ENCODE measurements around the gene RBM28.

The RBM28 gene

GRCh38 chr7:128360359-128360678 is 16.6 kb upstream of the RBM28 start:
- H3K27me3 Mint-ChIP-seq: peaks cover 20% of the 10 kb centered on the region
- H3K9me3 Mint-ChIP-seq: no peaks in the 10 kb centered on the region
- H3K4me3 Mint-ChIP-seq: no peak overlapping the region
- no peak overlapping the region for H3K27ac Mint-ChIP-seq
- H3K36me3 Mint-ChIP-seq: no peaks in the 10 kb centered on the region
- H3K4me1 Mint-ChIP-seq: peaks cover 23% of the 10 kb centered on the region

- Mint-ChIP-seq H3K27ac (no peak overlapping the region), H3K4me3 (peak overlapping the region; percentile 44), H3K9me3 (no peaks in the 10 kb centered on the region), H3K27me3 (peaks cover 18% of the 10 kb centered on the region), H3K36me3 (no peaks in the 10 kb centered on the region), H3K4me1 (peaks cover 23% of the 10 kb centered on the region)
These were observed 16.2 kb upstream of the RBM28 start for GRCh38 chr7:128359939-128360338.

- Mint-ChIP-seq H3K9me3 (no peaks in the 10 kb centered on the region), H3K4me1 (peaks cover 23% of the 10 kb centered on the region), H3K36me3 (no peaks in the 10 kb centered on the region), H3K4me3 (peak overlapping the region; percentile 44), H3K27me3 (peaks cover 14% of the 10 kb centered on the region), H3K27ac (no peak overlapping the region)
These were observed 15.6 kb upstream of the RBM28 start for GRCh38 chr7:128359336-128359735.

GRCh38 chr7:128358233-128358632 is 14.5 kb upstream of the RBM28 start:
- no peaks in the 10 kb centered on the region for H3K9me3 Mint-ChIP-seq
- no peak overlapping the region for H3K4me3 Mint-ChIP-seq
- no peaks in the 10 kb centered on the region for H3K36me3 Mint-ChIP-seq
- no peak overlapping the region for H3K27ac Mint-ChIP-seq
- H3K4me1 Mint-ChIP-seq: peaks cover 25% of the 10 kb centered on the region
- peaks cover 14% of the 10 kb centered on the region for H3K27me3 Mint-ChIP-seq

- Mint-ChIP-seq H3K4me3 (no peak overlapping the region), H3K4me1 (peaks cover 20% of the 10 kb centered on the region), H3K27me3 (peaks cover 19% of the 10 kb centered on the region), H3K27ac (no peak overlapping the region), H3K9me3 (no peaks in the 10 kb centered on the region), H3K36me3 (no peaks in the 10 kb centered on the region)
These were observed 13.5 kb upstream of the RBM28 start for GRCh38 chr7:128357217-128357613.

GRCh38 chr7:128356546-128357216 is 13.0 kb upstream of the RBM28 start:
- H3K27me3 Mint-ChIP-seq: peaks cover 17% of the 10 kb centered on the region

GRCh38 chr7:128353610-128354009 is 9.9 kb upstream of the RBM28 start:
- Mint-ChIP-seq H3K36me3 (no peaks in the 10 kb centered on the region), H3K27me3 (peaks cover 19% of the 10 kb centered on the region), H3K27ac (no peak overlapping the region), H3K9me3 (no peaks in the 10 kb centered on the region), H3K4me1 (peaks cover 7% of the 10 kb centered on the region), H3K4me3 (peak overlapping the region; percentile 68)

More at GRCh38 chr7:128356546-128357216, 13.0 kb upstream of the RBM28 start:
- H3K9me3 Mint-ChIP-seq: no peaks in the 10 kb centered on the region
- no peaks in the 10 kb centered on the region for H3K36me3 Mint-ChIP-seq
- no peak overlapping the region for H3K4me3 Mint-ChIP-seq
- H3K4me1 Mint-ChIP-seq: peaks cover 15% of the 10 kb centered on the region
- H3K27ac Mint-ChIP-seq: no peak overlapping the region

GRCh38 chr7:128353189-128353588 is 9.5 kb upstream of the RBM28 start:
- H3K27ac Mint-ChIP-seq: no peak overlapping the region
- peaks cover 20% of the 10 kb centered on the region for H3K27me3 Mint-ChIP-seq
- no peaks in the 10 kb centered on the region for H3K9me3 Mint-ChIP-seq
- peaks cover 7% of the 10 kb centered on the region for H3K4me1 Mint-ChIP-seq
- H3K36me3 Mint-ChIP-seq: no peaks in the 10 kb centered on the region
- peak overlapping the region; percentile 68 for H3K4me3 Mint-ChIP-seq

GRCh38 chr7:128352636-128353035 is 8.9 kb upstream of the RBM28 start:
- Mint-ChIP-seq H3K4me3 (peak overlapping the region; percentile 68), H3K9me3 (no peaks in the 10 kb centered on the region), H3K4me1 (peaks cover 7% of the 10 kb centered on the region), H3K27ac (no peak overlapping the region), H3K36me3 (no peaks in the 10 kb centered on the region), H3K27me3 (peaks cover 20% of the 10 kb centered on the region)

- H3K27me3 Mint-ChIP-seq: peaks cover 20% of the 10 kb centered on the region
- no peak overlapping the region for H3K27ac Mint-ChIP-seq
- H3K36me3 Mint-ChIP-seq: no peaks in the 10 kb centered on the region
- H3K9me3 Mint-ChIP-seq: no peaks in the 10 kb centered on the region
- no peak overlapping the region for H3K4me3 Mint-ChIP-seq
- peaks cover 7% of the 10 kb centered on the region for H3K4me1 Mint-ChIP-seq
These were observed 8.4 kb upstream of the RBM28 start for GRCh38 chr7:128352153-128352537.

- Mint-ChIP-seq H3K36me3 (no peaks in the 10 kb centered on the region), H3K4me1 (peaks cover 7% of the 10 kb centered on the region), H3K27ac (no peak overlapping the region), H3K27me3 (peaks cover 20% of the 10 kb centered on the region), H3K4me3 (peak overlapping the region; percentile 51), H3K9me3 (no peaks in the 10 kb centered on the region)
These were observed 7.8 kb upstream of the RBM28 start for GRCh38 chr7:128351296-128352152.

GRCh38 chr7:128350708-128351295 is 7.1 kb upstream of the RBM28 start:
- Mint-ChIP-seq H3K4me3 (peak overlapping the region; percentile 51), H3K27ac (no peak overlapping the region), H3K9me3 (no peaks in the 10 kb centered on the region), H3K4me1 (peaks cover 7% of the 10 kb centered on the region), H3K27me3 (peaks cover 19% of the 10 kb centered on the region), H3K36me3 (no peaks in the 10 kb centered on the region)

- Mint-ChIP-seq H3K4me1 (peaks cover 7% of the 10 kb centered on the region), H3K9me3 (no peaks in the 10 kb centered on the region), H3K27me3 (peaks cover 15% of the 10 kb centered on the region), H3K27ac (no peak overlapping the region), H3K4me3 (no peak overlapping the region), H3K36me3 (no peaks in the 10 kb centered on the region)
These were observed 5.7 kb upstream of the RBM28 start for GRCh38 chr7:128349466-128349825.

- H3K36me3 Mint-ChIP-seq: peaks cover under 1% of the 10 kb centered on the region
- H3K4me1 Mint-ChIP-seq: peaks cover 5% of the 10 kb centered on the region
- H3K9me3 Mint-ChIP-seq: no peaks in the 10 kb centered on the region
- no peak overlapping the region for H3K4me3 Mint-ChIP-seq
- H3K27ac Mint-ChIP-seq: no peak overlapping the region
- H3K27me3 Mint-ChIP-seq: peaks cover 4% of the 10 kb centered on the region
These were observed 4.0 kb upstream of the RBM28 start for GRCh38 chr7:128347647-128348097.

GRCh38 chr7:128344431-128344774 is 695 bp upstream of the RBM28 start:
- peaks cover 2% of the 10 kb centered on the region for H3K27me3 Mint-ChIP-seq
- H3K36me3 Mint-ChIP-seq: peaks cover 4% of the 10 kb centered on the region
- H3K4me3 Mint-ChIP-seq: no peak overlapping the region
- H3K4me1 Mint-ChIP-seq: peaks cover 33% of the 10 kb centered on the region
- no peak overlapping the region for H3K27ac Mint-ChIP-seq
- H3K9me3 Mint-ChIP-seq: no peaks in the 10 kb centered on the region

- H3K36me3 Mint-ChIP-seq: peaks cover 17% of the 10 kb centered on the region
- H3K27ac Mint-ChIP-seq: no peak overlapping the region
- H3K4me3 Mint-ChIP-seq: peak overlapping the region; percentile 98
- peaks cover 33% of the 10 kb centered on the region for H3K4me1 Mint-ChIP-seq
- no peaks in the 10 kb centered on the region for H3K27me3 Mint-ChIP-seq
- H3K9me3 Mint-ChIP-seq: no peaks in the 10 kb centered on the region
These were observed 2.0 kb downstream of the RBM28 start for GRCh38 chr7:128341733-128342132.

All from activated naive CD4-positive, alpha-beta T cell treated with anti-CD3 and anti-CD28 coated beads, Interleukin-2, amount 50 U/mL, for 24 hours (primary cell).